HepG2 (cell line): Measurements from ENCODE around the gene RGPD3. TPM values are rescaled to one million over a fixed set of nuclear protein-coding genes. Genes with fewer than 3 reads are reported as not detected.
A peak's percentile ranks its signal among the peaks of the same experiment; 100 is the strongest.

Experiments used
- ATAC-seq: fragments of 200-7000 bp; cut with Tn5 transposase; 3 replicates; pipeline ENCODE4 v1.9.1; 2020; ENCODE audit warnings: mild to moderate bottlenecking, moderate library complexity
- BruUV-seq: library from RNA; stranded (reverse); fragments of 400-500 nt; replicated peaks from 2 replicates; lab custom pipeline; 2021; lab: Mats Ljungman, UMichigan
- CTCF ChIA-PET: fragments of 300-600 bp; formaldehyde crosslinking; extraction: SDS; loops from one replicate; lab custom pipeline; 2021; ENCODE audit warnings: low total read pairs, inconsistent platforms, low intra/inter-chr PET ratio; lab: Yijun Ruan, JAX
- POLR2A ChIA-PET: fragments of 350-600 bp; sonication (Branson Sonifier 250); formaldehyde crosslinking; loops from one replicate; lab custom pipeline; 2020; ENCODE audit warnings: antibody characterized with exemption, inconsistent platforms; lab: Yijun Ruan, JAX
- DNase-seq: peaks from one replicate; pipeline ENCODE4 v3.0.0-alpha.2; 2015; ENCODE audit warnings: low spot score
- FAIRE-seq: peaks from 3 replicates; lab custom pipeline; 2011; peaks lifted over from hg19 to GRCh38; lab: Jason Lieb, UNC
- H2AFZ ChIP-seq: one replicate; pipeline ENCODE4 v1.6.1; 2011; ENCODE audit warnings: low read length, inconsistent platforms
- H3K27ac ChIP-seq: fragments of 300-600 bp; 3 replicates; pipeline ENCODE4 v1.8.0; 2011; ENCODE audit warnings: mixed run types, mild to moderate bottlenecking, mixed read lengths, low read length, inconsistent platforms; ENCODE audit not compliant: insufficient read depth; ENCODE audit errors: extremely low read length
- H3K27me3 ChIP-seq, 2 experiments: fragments of 200-600 bp in 1 of 2; 2 replicates in 1 of 2; 3 replicates in 1 of 2; pipeline versions ENCODE4 v1.6.0 to v1.8.0; 2011; ENCODE audit warnings: low read length in 2 of 2, mild to moderate bottlenecking in 2 of 2, moderate library complexity in 2 of 2, inconsistent platforms in 1 of 2; ENCODE audit not compliant: insufficient read depth in 2 of 2, control insufficient read depth in 1 of 2
- H3K36me3 ChIP-seq, 2 experiments: fragments of 200-600 bp in 1 of 2; replicated peaks in 1 of 2; 2 replicates in 1 of 2; 3 replicates in 1 of 2; pipeline versions ENCODE4 v1.5.1 to v1.8.0; 2011; ENCODE audit warnings: low read length in 2 of 2, inconsistent platforms in 1 of 2; ENCODE audit not compliant: insufficient read depth in 2 of 2, control insufficient read depth in 1 of 2
- H3K4me1 ChIP-seq: 2 replicates; pipeline ENCODE4 v1.5.1; 2012; ENCODE audit warnings: low read length, inconsistent platforms; ENCODE audit not compliant: insufficient read depth
- H3K4me2 ChIP-seq: 2 replicates; pipeline ENCODE4 v1.6.0; 2011; ENCODE audit warnings: low read depth, low read length, inconsistent platforms
- H3K4me3 ChIP-seq, 3 experiments: fragments of 200-600 bp in 1 of 3; sonication (generic), shearing (Covaris generic) in 1 of 3; replicated peaks in 1 of 3; 2 replicates each; pipeline ENCODE4 v1.5.1; 2011 to 2016; ENCODE audit warnings: low read length in 3 of 3, inconsistent platforms in 2 of 3, low read depth in 2 of 3, mild to moderate bottlenecking in 2 of 3, control low read depth in 1 of 3, mixed read lengths in 1 of 3; ENCODE audit not compliant: insufficient read depth in 1 of 3
- H3K79me2 ChIP-seq: one replicate; pipeline ENCODE4 v1.6.1; 2011; ENCODE audit warnings: low read length, inconsistent platforms; ENCODE audit not compliant: insufficient read depth
- H3K9ac ChIP-seq: 2 replicates; pipeline ENCODE4 v1.6.0; 2011; ENCODE audit warnings: mild to moderate bottlenecking, low read depth, low read length, inconsistent platforms; ENCODE audit not compliant: insufficient read depth
- H3K9me3 ChIP-seq: 2 replicates; pipeline ENCODE4 v1.5.1; 2012; ENCODE audit warnings: mild to moderate bottlenecking, low read length
- H4K20me1 ChIP-seq: 2 replicates; pipeline ENCODE4 v1.6.0; 2011; ENCODE audit warnings: inconsistent platforms, mild to moderate bottlenecking, low read length, moderate library complexity; ENCODE audit not compliant: insufficient read depth
- MATR3 ChIP-seq: sonication (generic); formaldehyde crosslinking; IDR thresholded peaks from 2 replicates; pipeline ENCODE4 v1.4.0; 2020; ENCODE audit warnings: missing genetic modification reagents
- MTA3 ChIP-seq: sonication (generic); formaldehyde crosslinking; IDR thresholded peaks from 2 replicates; pipeline ENCODE4 v1.4.0; 2020; ENCODE audit warnings: missing genetic modification reagents
- ONECUT2 ChIP-seq: sonication (generic); formaldehyde crosslinking; IDR thresholded peaks from 2 replicates; pipeline ENCODE4 v1.4.0; 2020; ENCODE audit warnings: missing genetic modification reagents
- PLRG1 ChIP-seq: fragments of 450-650 bp; conservative IDR thresholded peaks from 2 replicates; pipeline ENCODE4 v1.6.1; 2016
- SRSF4 ChIP-seq: fragments of 200-400 bp; formaldehyde crosslinking; IDR thresholded peaks from one replicate; pipeline ENCODE4 v1.6.1; 2018; ENCODE audit warnings: mild to moderate bottlenecking, low read depth, low read length, moderate library complexity; ENCODE audit not compliant: poor library complexity, severe bottlenecking
- SRY ChIP-seq: sonication (generic); formaldehyde crosslinking; IDR thresholded peaks from 2 replicates; pipeline ENCODE4 v1.8.0; 2022; ENCODE audit warnings: mild to moderate bottlenecking, missing genetic modification reagents
- ZBTB4 ChIP-seq: sonication (generic); formaldehyde crosslinking; IDR thresholded peaks from 2 replicates; pipeline ENCODE4 v1.4.0; 2020; ENCODE audit warnings: missing genetic modification reagents, mild to moderate bottlenecking, borderline replicate concordance
- ZKSCAN5 ChIP-seq: sonication (generic); formaldehyde crosslinking; IDR thresholded peaks from 2 replicates; pipeline ENCODE4 v1.5.1; 2020; ENCODE audit warnings: mild to moderate bottlenecking, missing genetic modification reagents
- ZNF639 ChIP-seq: conservative IDR thresholded peaks from 2 replicates; pipeline ENCODE4 v1.6.1; 2018; ENCODE audit warnings: missing genetic modification reagents
- ZNF775 ChIP-seq: sonication (generic); formaldehyde crosslinking; IDR thresholded peaks from 2 replicates; pipeline ENCODE4 v1.4.0; 2020; ENCODE audit warnings: missing genetic modification reagents, mild to moderate bottlenecking, moderate library complexity, borderline replicate concordance
- ZNF879 ChIP-seq: sonication (generic); formaldehyde crosslinking; IDR thresholded peaks from 2 replicates; pipeline ENCODE4 v1.8.1; 2023; ENCODE audit warnings: missing genetic modification reagents
- WGBS: methylation state at CpG from one replicate; pipeline ENCODE4 v1.1.6; 2017; ENCODE audit warnings: low lambda C conversion rate; 5-methylcytosine and 5-hydroxymethylcytosine counted together
- in situ Hi-C: cut with HindIII; loops from 2 replicates; pipeline ENCODE4 v1.10.0; 2017; ENCODE audit warnings: low pct_unique_long_range_greater_than_20kb; ENCODE audit not compliant: extremely low pct_ligation_motif_present
- intact Hi-C: fragments of 100-400 bp; cut with micrococcal nuclease; formaldehyde crosslinking; loops from one replicate; pipeline ENCODE4 v1.10.0; 2022; ENCODE audit not compliant: unreplicated experiment
- polyA plus RNA-seq, 8 experiments: library from polyadenylated mRNA; depleted of rRNA in 3 of 8; stranded (reverse) in 7 of 8; unstranded in 1 of 8; fragments of >200 nt; fragmentation: Illumina TruSeq in 4 of 8; extraction: Trizol in 4 of 8; gene quantifications; 2 replicates each; pipeline versions ENCODE4 v1.2.1 to v1.2.3, GENCODE V29; 2011 to 2016; ENCODE audit warnings: low read depth in 4 of 8, missing spikeins in 1 of 8, mixed read lengths in 1 of 8; ENCODE audit not compliant: insufficient read depth in 1 of 8
- total RNA-seq, 5 experiments: library from RNA; depleted of rRNA; stranded (reverse); fragments of >200 nt; fragmentation: Illumina TruSeq; extraction: Trizol; gene quantifications; 2 replicates each; pipeline ENCODE4 v1.2.3, GENCODE V29; 2016; ENCODE audit warnings: low read depth in 1 of 5

The RGPD3 gene
- total and polyA plus RNA-seq, 2 of the 13 experiments (the other 11 are each of a cell fraction or from before 2014, with no cell fraction given) = 0.13 to 0.24 TPM

GRCh38 chr2:106358521-106358920, 109.7 kb downstream of the RGPD3 start:
- TF ChIP-seq SRSF4 (no peak), MTA3 (CRISPR knock-in tag) (no peak), PLRG1 (no peak), ONECUT2 (no peak), SRY (CRISPR knock-in tag) (no peak), ZNF775 (CRISPR knock-in tag) (no peak), ZNF879 (CRISPR knock-in tag) (no peak), ZKSCAN5 (CRISPR knock-in tag) (no peak), MATR3 (CRISPR knock-in tag) (no peak), ZNF639 (CRISPR knock-in tag) (no peak), ZBTB4 (CRISPR knock-in tag) (no peak)
- Histone ChIP-seq H3K27ac (no peak overlapping the region), H3K27me3 (peaks cover 0 to 12% of the 10 kb centered on the region in 2 experiments; a peak in 1 of 5 replicates), H3K4me1 (0 out of 2 replicates have a peak, but pooled peaks cover 10% of the 10 kb centered on the region), H3K36me3 (no peaks in the 10 kb centered on the region), H2AFZ (no peak overlapping the region), H3K4me2 (no peak overlapping the region), H3K4me3 (no peak overlapping the region), H4K20me1 (no peaks in the 10 kb centered on the region), H3K9ac (no peak overlapping the region), H3K79me2 (no peaks in the 10 kb centered on the region), H3K9me3 (no peaks in the 10 kb centered on the region)
- DNase-seq = no peak
- intact Hi-C loops = no loop called here
- CTCF ChIA-PET = no interaction called here
- 42% methylated on average over 6 of the region's 6 CpGs for whole genome bisulfite sequencing
- in situ Hi-C loops = no loop called here
- POLR2A ChIA-PET = no interaction called here
- peak; percentile 27; the same call in 2 of the 3 replicates for ATAC-seq
- no peak for FAIRE-seq
- no TSS peak for BruUV-seq
